H9 (cell line): Measurements from ENCODE around the gene COTL1. TPM values are rescaled to one million over a fixed set of nuclear protein-coding genes. Genes with fewer than 3 reads are reported as not detected.
A peak's percentile ranks its signal among the peaks of the same experiment; 100 is the strongest.

Source experiments
- DNase-seq: peaks from one replicate; pipeline ENCODE4 v3.0.0-alpha.2; 2017
- H2AFZ ChIP-seq: one replicate; pipeline ENCODE4 v1.6.1; 2013; ENCODE audit warnings: mild to moderate bottlenecking, low read length, control low read depth, moderate library complexity
- H2AK5ac ChIP-seq: 2 replicates; pipeline ENCODE4 v1.6.1; 2013; ENCODE audit warnings: low read length, control low read depth, mixed read lengths; ENCODE audit not compliant: insufficient read length
- H2BK120ac ChIP-seq: one replicate; pipeline ENCODE4 v1.6.1; 2013; ENCODE audit warnings: low read depth, mild to moderate bottlenecking, low read length, control low read depth, inconsistent platforms; ENCODE audit not compliant: poor library complexity, severe bottlenecking
- H2BK12ac ChIP-seq: 2 replicates; pipeline ENCODE4 v1.6.1; 2013; ENCODE audit warnings: low read length, control low read depth, mixed read lengths, low read depth; ENCODE audit not compliant: insufficient read length
- H2BK15ac ChIP-seq: 2 replicates; pipeline ENCODE4 v1.6.1; 2013; ENCODE audit warnings: low read depth, low read length, control low read depth
- H2BK20ac ChIP-seq: one replicate; pipeline ENCODE4 v1.6.1; 2013; ENCODE audit warnings: low read depth, mild to moderate bottlenecking, low read length, control low read depth, inconsistent platforms; ENCODE audit not compliant: poor library complexity, severe bottlenecking
- H2BK5ac ChIP-seq: 2 replicates; pipeline ENCODE4 v1.6.1; 2013; ENCODE audit warnings: low read length, control low read depth, mixed read lengths; ENCODE audit not compliant: insufficient read length
- H3K14ac ChIP-seq: 2 replicates; pipeline ENCODE4 v1.6.1; 2013; ENCODE audit warnings: low read length, control low read depth; ENCODE audit not compliant: insufficient read depth
- H3K18ac ChIP-seq: 2 replicates; pipeline ENCODE4 v1.6.1; 2013; ENCODE audit warnings: low read depth, mild to moderate bottlenecking, mixed read lengths, low read length, control low read depth; ENCODE audit not compliant: insufficient read length
- H3K23ac ChIP-seq: 2 replicates; pipeline ENCODE4 v1.6.1; 2013; ENCODE audit warnings: low read length, control low read depth, mixed read lengths, low read depth; ENCODE audit not compliant: insufficient read length
- H3K23me2 ChIP-seq: 2 replicates; pipeline ENCODE4 v1.6.1; 2013; ENCODE audit warnings: low read depth, mild to moderate bottlenecking, mixed read lengths, low read length, control low read depth; ENCODE audit not compliant: insufficient read length, poor library complexity, severe bottlenecking
- H3K27ac ChIP-seq: 2 replicates; pipeline ENCODE4 v1.5.1; 2013; ENCODE audit warnings: low read length, control low read depth, mixed read lengths, low read depth; ENCODE audit not compliant: insufficient read length
- H3K27me3 ChIP-seq: 2 replicates; pipeline ENCODE4 v1.6.1; 2013; ENCODE audit warnings: low read length, control low read depth, inconsistent platforms; ENCODE audit not compliant: insufficient read depth
- H3K4ac ChIP-seq: 2 replicates; pipeline ENCODE4 v1.6.1; 2013; ENCODE audit warnings: low read depth, mild to moderate bottlenecking, control low read depth, inconsistent platforms, low read length, moderate library complexity
- H3K4me1 ChIP-seq: 2 replicates; pipeline ENCODE4 v1.6.1; 2013; ENCODE audit warnings: low read length, control low read depth, inconsistent platforms; ENCODE audit not compliant: insufficient read depth
- H3K4me2 ChIP-seq: 2 replicates; pipeline ENCODE4 v1.6.1; 2013; ENCODE audit warnings: low read length, control low read depth, mixed read lengths; ENCODE audit not compliant: insufficient read length, insufficient read depth
- H3K56ac ChIP-seq: 2 replicates; pipeline ENCODE4 v1.6.1; 2013; ENCODE audit warnings: low read depth, mild to moderate bottlenecking, mixed read lengths, low read length, control low read depth; ENCODE audit not compliant: insufficient read length
- H3K79me1 ChIP-seq: 2 replicates; pipeline ENCODE4 v1.6.1; 2013; ENCODE audit warnings: low read depth, mild to moderate bottlenecking, moderate library complexity, low read length, control low read depth, inconsistent platforms; ENCODE audit not compliant: insufficient read depth, poor library complexity, severe bottlenecking
- H3K79me2 ChIP-seq: 2 replicates; pipeline ENCODE4 v1.6.1; 2013; ENCODE audit warnings: low read length, control low read depth, inconsistent platforms; ENCODE audit not compliant: insufficient read depth
- H3K9ac ChIP-seq: 2 replicates; pipeline ENCODE4 v1.6.1; 2013; ENCODE audit warnings: low read length, control low read depth, mixed read lengths; ENCODE audit not compliant: insufficient read length; ENCODE audit errors: extremely low read depth
- H3K9me3 ChIP-seq: one replicate; pipeline ENCODE4 v1.6.1; 2013; ENCODE audit warnings: low read depth, low read length, inconsistent platforms; ENCODE audit not compliant: control insufficient read depth
- H3T11ph ChIP-seq: one replicate; pipeline ENCODE4 v1.6.1; 2013; ENCODE audit warnings: mild to moderate bottlenecking, low read length, control low read depth, inconsistent platforms
- H4K20me1 ChIP-seq: one replicate; pipeline ENCODE4 v1.6.1; 2013; ENCODE audit not compliant: control insufficient read depth, insufficient read length, insufficient read depth
- H4K5ac ChIP-seq: 2 replicates; pipeline ENCODE4 v1.6.1; 2013; ENCODE audit warnings: low read depth, mild to moderate bottlenecking, mixed read lengths, low read length, control low read depth; ENCODE audit not compliant: insufficient read length
- H4K8ac ChIP-seq: replicated peaks from 2 replicates; pipeline ENCODE4 v1.6.1; 2013; ENCODE audit warnings: low read length, control low read depth, mixed read lengths, low read depth; ENCODE audit not compliant: insufficient read length
- H4K91ac ChIP-seq: 2 replicates; pipeline ENCODE4 v1.6.1; 2013; ENCODE audit warnings: low read depth, mild to moderate bottlenecking, moderate library complexity, mixed read lengths, low read length, control low read depth; ENCODE audit not compliant: insufficient read length
- H3K27ac Mint-ChIP-seq, 3 experiments: 2 replicates in 2 of 3; 3 replicates in 1 of 3; pipeline ENCODE4 v1.8.0; 2020 to 2021; ENCODE audit warnings: mixed read lengths in 3 of 3, mild to moderate bottlenecking in 1 of 3, moderate library complexity in 1 of 3
- H3K27me3 Mint-ChIP-seq: 2 replicates; pipeline ENCODE4 v1.8.0; 2021; ENCODE audit warnings: low read depth, mild to moderate bottlenecking, moderate library complexity, mixed read lengths
- H3K36me3 Mint-ChIP-seq, 3 experiments: 2 replicates in 2 of 3; 3 replicates in 1 of 3; pipeline ENCODE4 v1.8.0; 2020 to 2021; ENCODE audit warnings: low read depth in 3 of 3, mixed read lengths in 3 of 3; ENCODE audit not compliant: insufficient read depth in 1 of 3
- H3K4me1 Mint-ChIP-seq, 2 experiments: 2 replicates each; pipeline ENCODE4 v1.8.0; 2020; ENCODE audit warnings: mixed read lengths in 2 of 2
- H3K4me3 Mint-ChIP-seq, 2 experiments: 2 replicates in 1 of 2; 3 replicates in 1 of 2; pipeline ENCODE4 v1.8.0; 2020 to 2021; ENCODE audit warnings: mild to moderate bottlenecking in 2 of 2, mixed read lengths in 2 of 2, moderate library complexity in 1 of 2
- H3K9me3 Mint-ChIP-seq, 2 experiments: 2 replicates in 1 of 2; 3 replicates in 1 of 2; pipeline ENCODE4 v1.8.0; 2020; ENCODE audit warnings: mild to moderate bottlenecking in 2 of 2, mixed read lengths in 2 of 2, moderate library complexity in 1 of 2
- CTCF ChIP-seq: fragments of 200-600 bp; sonication (generic); conservative IDR thresholded peaks from 3 replicates; pipeline ENCODE4 v1.8.0; 2021; ENCODE audit warnings: antibody characterized with exemption, mild to moderate bottlenecking
- WGBS: extraction: QIAGEN DNeasy Blood & Tissue Kit; methylation state at CpG from one replicate; pipeline ENCODE4 v1.1.7; 2013; ENCODE audit warnings: missing lambda C conversion rate, low lambda C conversion rate, mixed read lengths; ENCODE audit not compliant: insufficient read length; ENCODE audit errors: extremely low coverage; 5-methylcytosine and 5-hydroxymethylcytosine counted together
- total RNA-seq: library from RNA; stranded (reverse); gene quantifications from 2 replicates; pipeline ENCODE4 v1.2.1, GENCODE V29; 2021

COTL1 gene
- total RNA-seq, 1 experiment from 2014 or later = 81.4 TPM

DNA sequence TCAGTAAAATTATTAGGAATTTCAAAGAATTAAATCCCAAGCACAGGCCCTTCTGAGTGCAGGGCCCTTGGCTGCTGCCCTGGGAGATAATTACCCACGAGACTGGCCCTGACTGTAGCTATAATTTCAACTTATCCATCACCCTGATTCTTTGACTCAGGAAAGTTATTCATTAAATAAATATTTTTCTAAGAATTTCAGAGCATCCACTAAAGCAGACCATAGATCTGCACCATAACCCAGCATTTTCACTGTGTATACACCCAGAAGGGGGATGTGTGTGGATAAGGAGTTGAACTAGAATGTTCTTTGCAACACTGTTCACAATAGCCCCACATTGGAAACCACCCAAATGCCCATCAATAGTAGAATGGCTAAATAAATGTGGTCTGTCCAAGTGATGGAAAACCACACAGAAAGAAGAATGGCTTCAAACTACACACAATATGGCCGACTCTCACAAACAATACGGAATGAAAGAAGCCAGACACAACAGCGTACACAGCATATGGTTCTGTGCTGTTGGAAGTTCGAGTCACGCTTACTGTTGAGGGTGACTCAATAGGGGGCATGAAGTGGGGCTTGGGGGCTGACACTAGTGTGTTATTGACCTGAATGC lies 79.5 kb downstream of the COTL1 start:
- Histone ChIP-seq H4K8ac (no peak overlapping the region), H3K27ac (no peak overlapping the region), H2BK15ac (no peak overlapping the region), H2BK12ac (no peak overlapping the region), H3K4ac (no peak overlapping the region), H4K5ac (no peak overlapping the region), H2BK120ac (no peak overlapping the region), H3K79me1 (no peaks in the 10 kb centered on the region), H3K56ac (no peak overlapping the region), H2BK20ac (no peak overlapping the region), H3K4me1 (peaks cover 10% of the 10 kb centered on the region), H3K23me2 (no peaks in the 10 kb centered on the region), H3K9me3 (no peaks in the 10 kb centered on the region), H3K4me2 (no peak overlapping the region), H3T11ph (no peak overlapping the region), H3K18ac (no peak overlapping the region), H2AK5ac (no peak overlapping the region), H3K27me3 (no peaks in the 10 kb centered on the region), H4K20me1 (no peaks in the 10 kb centered on the region), H3K9ac (no peak overlapping the region), H2AFZ (no peak overlapping the region), H3K79me2 (no peaks in the 10 kb centered on the region), H3K14ac (no peak overlapping the region), H4K91ac (no peak overlapping the region), H2BK5ac (no peak overlapping the region), H3K23ac (no peak overlapping the region)
- H3K36me3 Mint-ChIP-seq = no peaks in the 10 kb centered on the region
- no peak for DNase-seq
- peaks cover 22 to 29% of the 10 kb centered on the region in 2 experiments for H3K4me1 Mint-ChIP-seq
- H3K9me3 Mint-ChIP-seq = no peaks in the 10 kb centered on the region
- TF ChIP-seq CTCF = no peak
- H3K27ac Mint-ChIP-seq = peak overlapping the region in 1 of 3 experiments; percentile 44; a peak in 1 of 7 replicates
- H3K27me3 Mint-ChIP-seq = no peaks in the 10 kb centered on the region; the same call in none of the 2 replicates
- WGBS = no CpG with 5 or more reads among the region's 6 CpGs
- H3K4me3 Mint-ChIP-seq = no peak overlapping the region
